Cardiac fibroblast (primary cell): ENCODE measurements around the gene DNASE1L2.

Experiments used
- DNase-seq, 2 donors: peaks; one replicate each; pipeline versions ENCODE4 v3.0.0 to v3.0.0-alpha.2; 2010; ENCODE audit warnings: low read depth in 2 of 2
- H3K4me3 ChIP-seq, 2 donors: replicated peaks in 1 of 2; 1 replicate in 1 of 2; 2 replicates in 1 of 2; pipeline ENCODE4 v1.5.1; 2011; ENCODE audit warnings: low read depth in 2 of 2, low read length in 2 of 2, mild to moderate bottlenecking in 2 of 2, moderate library complexity in 1 of 2
- TF ChIP-seq, protein P1 (sequence below): IDR thresholded peaks from one replicate; pipeline ENCODE4 v1.5.1; 2011; ENCODE audit warnings: low read depth, mild to moderate bottlenecking, low read length, inconsistent platforms

The DNASE1L2 gene

DNA sequence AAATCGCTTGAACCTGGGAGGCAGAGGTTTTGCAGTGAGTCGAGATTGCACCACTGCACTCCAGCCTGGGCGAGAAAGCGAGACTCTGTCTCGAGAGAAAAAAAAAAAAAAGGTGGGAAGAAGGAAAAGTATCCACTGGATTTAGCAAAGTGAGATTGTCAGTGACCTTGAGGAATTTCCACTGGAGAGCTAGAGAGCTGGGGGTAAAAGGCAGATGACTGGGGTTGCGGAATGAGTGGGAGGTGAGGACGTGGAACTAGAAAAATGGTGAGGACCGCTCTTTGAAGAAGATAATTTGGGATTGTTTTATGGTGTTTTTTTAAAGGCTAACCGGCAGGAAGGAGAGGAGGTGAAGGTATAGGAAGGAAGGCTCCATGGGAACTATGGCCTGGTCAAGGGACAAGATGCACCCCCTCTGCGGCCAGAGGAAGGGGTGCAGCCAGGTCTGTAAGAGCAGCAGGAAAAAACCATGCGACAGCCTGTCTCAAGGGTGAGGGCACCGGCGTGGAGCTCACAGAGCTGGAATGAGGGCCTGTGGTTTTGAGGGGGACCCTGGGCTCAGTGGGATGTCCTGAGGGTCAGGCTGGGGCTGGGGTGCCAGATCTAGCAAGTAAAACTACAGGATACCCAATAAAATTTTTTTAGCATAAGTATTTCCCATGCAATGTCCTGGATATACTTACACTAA, 31.7 kb upstream of the DNASE1L2 start:
- peak overlapping the region; percentile 81 to 96 for H3K4me3 ChIP-seq
- DNase-seq: no peak
- TF ChIP-seq, protein P1, sequence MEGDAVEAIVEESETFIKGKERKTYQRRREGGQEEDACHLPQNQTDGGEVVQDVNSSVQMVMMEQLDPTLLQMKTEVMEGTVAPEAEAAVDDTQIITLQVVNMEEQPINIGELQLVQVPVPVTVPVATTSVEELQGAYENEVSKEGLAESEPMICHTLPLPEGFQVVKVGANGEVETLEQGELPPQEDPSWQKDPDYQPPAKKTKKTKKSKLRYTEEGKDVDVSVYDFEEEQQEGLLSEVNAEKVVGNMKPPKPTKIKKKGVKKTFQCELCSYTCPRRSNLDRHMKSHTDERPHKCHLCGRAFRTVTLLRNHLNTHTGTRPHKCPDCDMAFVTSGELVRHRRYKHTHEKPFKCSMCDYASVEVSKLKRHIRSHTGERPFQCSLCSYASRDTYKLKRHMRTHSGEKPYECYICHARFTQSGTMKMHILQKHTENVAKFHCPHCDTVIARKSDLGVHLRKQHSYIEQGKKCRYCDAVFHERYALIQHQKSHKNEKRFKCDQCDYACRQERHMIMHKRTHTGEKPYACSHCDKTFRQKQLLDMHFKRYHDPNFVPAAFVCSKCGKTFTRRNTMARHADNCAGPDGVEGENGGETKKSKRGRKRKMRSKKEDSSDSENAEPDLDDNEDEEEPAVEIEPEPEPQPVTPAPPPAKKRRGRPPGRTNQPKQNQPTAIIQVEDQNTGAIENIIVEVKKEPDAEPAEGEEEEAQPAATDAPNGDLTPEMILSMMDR: no peak

- H3K4me3 ChIP-seq: peak within 1 kb of the TSS; percentile 81 to 96
- DNase-seq: peak; percentile 91 to 92
- TF ChIP-seq, protein P1: no peak
Measured at GRCh38 chr16:2205104-2205966, 30.9 kb upstream of the DNASE1L2 start, which contains the start of gene MLST8. Gene MLST8 (plus strand): TSS chr16:2205454. CDS start chr16:2206086, 632 bp downstream.

DNA sequence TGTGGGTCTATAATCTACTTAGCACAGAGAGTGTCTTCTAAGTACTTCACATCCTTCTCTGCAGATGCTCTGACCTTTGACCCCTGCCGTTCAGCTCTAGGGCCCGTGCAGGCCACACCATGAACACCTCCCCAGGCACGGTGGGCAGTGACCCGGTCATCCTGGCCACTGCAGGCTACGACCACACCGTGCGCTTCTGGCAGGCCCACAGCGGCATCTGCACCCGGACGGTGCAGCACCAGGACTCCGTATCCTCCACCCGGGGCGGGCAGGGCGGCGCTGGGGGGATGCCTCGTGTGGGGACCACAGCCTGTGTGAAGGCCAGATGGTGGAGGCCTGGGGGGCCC, 30.3 kb upstream of the DNASE1L2 start:
- DNase-seq: no peak
- TF ChIP-seq, protein P1: no peak
- H3K4me3 ChIP-seq: peak overlapping the region; percentile 81 to 96

GRCh38 chr16:2206420-2206779, 29.8 kb upstream of the DNASE1L2 start:
- TF ChIP-seq, protein P1: no peak
- DNase-seq: no peak
- peak overlapping the region; percentile 81 to 96 for H3K4me3 ChIP-seq

- TF ChIP-seq, protein P1: no peak
- no peak for DNase-seq
- no peak overlapping the region for H3K4me3 ChIP-seq
Measured at GRCh38 chr16:2206780-2207433, 29.3 kb upstream of the DNASE1L2 start.

- no peak overlapping the region for H3K4me3 ChIP-seq
- TF ChIP-seq, protein P1: no peak
- DNase-seq: no peak
Measured at GRCh38 chr16:2207872-2208271, 28.4 kb upstream of the DNASE1L2 start.
